HG03039 (cell line): ENCODE results near the gene RFNG.

ENCODE experiments used
- ATAC-seq: cut with Tn5 transposase; IDR thresholded peaks from one replicate; pipeline ENCODE4 v1.9.1; 2021; ENCODE audit warnings: mild to moderate bottlenecking, moderate library complexity; ENCODE audit not compliant: unreplicated experiment

Gene RFNG

DNA sequence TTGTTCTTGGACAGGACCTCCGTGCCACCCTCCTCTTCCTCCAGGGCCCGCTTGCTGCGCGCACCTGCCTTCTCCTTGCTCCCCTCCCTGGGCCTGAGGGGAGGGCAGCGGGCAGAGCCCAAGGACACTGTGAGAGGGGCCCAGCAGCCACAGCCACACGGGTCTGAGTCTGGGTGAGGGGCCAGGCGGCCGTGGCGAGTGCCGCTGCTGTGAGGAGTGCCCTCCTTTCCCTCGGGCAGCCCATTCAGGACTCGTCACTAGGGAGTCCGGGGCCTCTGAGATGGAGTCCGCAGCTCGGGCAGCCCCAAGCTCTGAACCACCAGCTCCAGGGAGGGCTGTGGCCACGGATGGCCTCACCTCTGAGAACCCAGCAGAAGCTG lies 8.4 kb upstream of the RFNG start:
- no peak for ATAC-seq

DNA sequence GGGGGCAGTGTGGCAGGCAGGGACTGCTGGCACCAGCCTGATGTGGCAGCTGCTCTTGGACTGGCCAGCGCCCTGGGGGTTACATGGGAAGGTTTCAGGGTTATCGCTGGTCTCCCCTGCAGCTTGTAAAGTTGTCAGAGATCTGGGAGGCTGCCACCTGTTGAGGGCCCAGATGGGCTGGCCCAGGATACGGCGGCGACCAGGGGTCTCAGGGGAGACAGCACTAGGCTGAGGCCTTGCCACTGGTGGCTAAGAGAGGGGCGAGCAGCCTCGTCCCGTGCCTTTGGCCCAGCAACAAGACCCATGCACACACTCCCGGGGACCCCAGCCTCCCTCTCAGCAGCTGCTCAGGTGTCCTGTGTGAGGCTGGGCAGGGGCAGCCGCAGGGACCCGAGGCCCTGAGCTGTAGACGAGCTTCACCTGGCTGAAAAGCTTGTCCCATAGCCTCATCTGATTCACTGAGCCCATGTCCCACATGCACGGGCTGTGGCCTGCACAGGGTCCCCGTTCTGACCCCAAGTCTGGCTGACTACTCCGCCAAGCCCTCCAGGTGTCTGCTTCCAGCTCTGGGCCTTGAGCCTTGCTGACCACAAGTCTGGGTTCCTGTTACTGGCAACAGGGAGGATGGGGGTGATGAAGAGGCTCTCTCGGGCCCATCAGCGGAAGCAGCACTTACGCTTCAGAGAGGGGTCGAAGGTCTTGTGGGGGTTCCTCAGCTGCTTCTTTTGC lies 7.8 kb upstream of the RFNG start:
- no peak for ATAC-seq

DNA sequence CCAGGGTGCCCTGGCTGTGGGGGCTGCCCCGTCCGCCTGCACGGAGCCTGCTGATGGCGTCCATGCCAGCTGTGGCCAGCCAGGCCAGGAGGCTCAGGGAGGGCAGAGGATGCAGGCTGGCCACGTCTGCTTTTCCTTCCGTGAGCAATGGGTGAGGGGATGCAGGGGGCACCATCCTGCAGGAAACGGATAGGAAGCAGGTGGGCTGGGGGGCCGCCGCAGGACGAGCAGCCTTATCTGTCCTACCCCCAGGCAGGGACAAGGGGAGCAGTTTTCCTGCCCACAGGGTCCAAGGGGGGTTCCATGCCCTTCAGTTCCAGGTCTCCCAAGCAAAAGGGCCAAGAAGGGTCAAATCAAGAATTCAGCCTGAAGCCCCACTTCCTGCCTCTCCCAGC lies 7.2 kb upstream of the RFNG start:
- no peak for ATAC-seq

DNA sequence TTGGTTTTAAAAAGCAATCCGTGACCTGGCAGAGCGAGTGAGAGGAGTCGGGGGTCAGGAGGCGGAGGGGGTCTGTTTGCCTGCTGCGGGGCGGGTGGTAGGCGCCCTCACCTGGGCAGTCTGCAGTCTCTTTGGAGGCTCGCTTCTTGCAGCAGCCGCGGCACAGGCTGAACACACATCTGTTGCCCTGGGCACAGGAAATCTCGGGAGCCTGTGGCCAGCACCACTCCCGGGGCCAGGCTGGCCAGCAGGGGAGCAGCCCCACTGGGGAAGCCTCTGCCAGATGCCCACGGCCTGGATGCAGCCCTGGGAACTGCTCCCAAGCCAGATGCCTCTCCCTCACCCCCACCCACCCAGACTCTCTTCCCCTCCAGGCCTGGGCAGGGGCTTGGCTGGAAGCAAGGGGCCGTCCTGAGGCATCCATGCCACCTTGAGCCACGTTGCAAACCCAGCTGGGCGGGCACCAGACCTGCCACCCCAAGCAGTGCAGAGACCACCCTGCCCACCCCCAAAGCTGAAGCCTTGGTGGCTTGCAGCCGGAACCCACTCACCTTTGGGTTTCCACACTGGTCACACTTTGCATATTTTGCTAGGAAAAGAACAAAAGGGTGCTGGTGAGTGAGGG lies 6.7 kb upstream of the RFNG start:
- ATAC-seq: no peak

DNA sequence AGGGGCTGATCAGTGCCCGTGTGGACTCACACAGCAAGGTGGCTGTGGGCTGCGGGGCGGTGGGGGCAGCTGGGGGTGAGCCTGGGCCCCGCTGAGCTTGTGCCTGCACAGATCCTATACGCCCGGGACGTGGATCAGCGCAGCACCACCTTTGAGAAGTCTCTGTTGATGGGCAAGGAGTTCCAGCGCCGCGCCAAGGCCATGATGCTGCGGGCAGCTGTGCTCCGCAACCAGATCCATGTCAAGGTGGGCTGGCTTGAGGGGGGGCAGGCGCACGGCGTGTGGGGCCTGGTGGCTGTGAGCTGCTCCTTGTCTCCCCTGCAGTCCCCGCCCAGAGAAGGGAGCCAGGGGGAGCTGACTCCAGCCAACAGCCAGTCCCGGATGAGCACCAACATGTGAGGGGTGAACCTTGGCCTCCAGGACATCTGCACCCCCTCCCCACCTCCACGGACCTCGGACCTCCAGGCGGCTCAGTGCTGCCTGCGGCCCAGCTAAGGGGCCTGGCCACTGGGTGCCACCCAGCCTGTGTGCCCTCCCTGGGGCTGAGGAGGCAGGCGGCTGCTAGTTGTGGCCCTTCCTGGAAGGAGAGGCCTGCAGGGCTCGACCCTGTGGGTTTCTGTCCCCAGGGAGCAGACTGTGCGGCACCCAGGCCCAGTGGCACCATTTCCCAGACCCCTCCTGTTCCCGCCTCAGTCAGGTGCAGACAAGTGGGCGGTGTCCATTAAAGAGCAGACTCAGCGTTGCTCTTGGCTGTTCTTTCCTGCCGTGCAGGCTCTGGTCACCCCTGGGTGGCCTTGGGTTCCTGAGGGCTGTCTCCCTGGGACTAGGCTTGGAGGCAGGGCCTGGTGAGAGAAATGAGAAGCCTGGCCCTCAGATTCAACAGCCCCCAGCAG lies 5.4 kb upstream of the RFNG start:
- ATAC-seq: no peak

DNA sequence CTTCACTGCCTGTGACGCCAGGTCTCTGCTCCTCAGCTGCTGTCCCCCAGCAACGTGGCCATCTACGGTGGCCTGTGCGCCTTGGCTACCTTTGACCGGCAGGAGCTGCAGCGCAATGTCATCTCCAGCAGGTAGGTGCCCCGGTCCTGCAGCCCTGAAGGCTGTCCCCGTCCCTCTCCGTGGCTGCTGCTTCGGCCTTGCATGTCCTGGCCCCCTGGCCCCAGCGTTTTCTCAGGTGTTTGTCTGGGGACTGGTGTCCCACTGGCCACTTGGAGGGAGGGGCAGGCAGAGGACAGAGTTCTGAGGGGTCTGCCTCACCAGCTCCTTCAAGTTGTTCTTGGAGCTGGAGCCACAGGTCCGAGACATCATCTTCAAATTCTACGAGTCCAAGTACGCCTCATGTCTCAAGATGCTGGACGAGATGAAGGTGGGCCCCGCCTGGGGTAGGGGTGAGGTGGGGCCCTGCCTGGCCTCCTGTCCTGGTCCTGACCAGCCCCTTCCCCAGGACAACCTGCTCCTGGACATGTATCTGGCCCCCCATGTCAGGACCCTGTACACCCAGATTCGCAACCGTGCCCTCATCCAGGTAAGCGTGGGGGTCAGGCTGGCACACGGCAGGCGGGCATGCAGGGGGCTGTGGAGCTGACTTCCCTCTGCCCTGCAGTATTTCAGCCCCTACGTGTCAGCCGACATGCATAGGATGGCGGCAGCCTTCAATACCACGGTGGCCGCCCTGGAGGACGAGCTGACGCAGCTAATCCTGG lies 4.5 kb upstream of the RFNG start:
- ATAC-seq: no peak

DNA sequence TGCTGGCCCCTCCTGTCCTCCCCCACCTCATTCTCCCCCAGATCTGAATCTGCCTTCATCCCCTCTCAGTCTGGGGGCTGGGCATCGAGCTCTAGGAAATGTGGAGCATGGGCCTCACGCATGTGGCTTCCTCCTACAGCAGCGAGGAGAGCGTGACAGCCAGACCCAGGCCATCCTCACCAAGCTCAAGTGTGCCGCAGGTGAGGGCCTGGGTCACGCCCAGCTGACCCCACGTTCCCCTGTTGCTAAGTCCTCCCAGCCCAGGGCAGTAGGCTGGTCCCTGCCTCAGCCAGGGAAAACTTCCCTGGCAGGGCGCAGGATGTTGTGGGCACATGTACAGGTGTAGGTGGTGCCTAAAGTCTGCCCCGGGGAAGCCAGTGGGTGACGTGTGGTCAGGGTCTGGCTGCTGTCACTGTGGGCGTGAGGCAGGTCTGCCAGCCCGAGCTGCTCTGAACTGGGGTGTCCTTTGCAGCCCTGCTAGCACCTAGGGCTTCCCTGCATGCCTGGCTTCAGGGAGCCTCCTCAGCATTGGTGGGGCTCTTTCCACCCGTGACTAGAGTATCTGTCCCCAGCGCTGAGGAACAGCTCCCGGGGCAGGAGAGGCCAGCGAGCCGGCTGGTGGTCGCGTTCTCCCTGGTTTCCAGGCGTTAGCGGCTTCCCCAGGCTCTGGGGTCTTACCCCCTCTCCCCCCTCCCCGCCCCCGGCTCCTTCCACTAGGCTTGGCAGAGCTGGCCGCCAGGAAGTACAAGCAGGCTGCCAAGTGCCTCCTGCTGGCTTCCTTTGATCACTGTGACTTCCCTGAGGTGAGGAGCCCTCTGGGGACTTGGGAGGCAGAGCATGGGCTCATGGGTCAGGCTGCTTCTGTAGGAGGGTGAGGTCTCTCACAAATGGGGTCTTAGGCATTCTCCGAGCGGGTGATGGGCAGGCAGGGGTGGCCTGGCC lies 3.7 kb upstream of the RFNG start:
- ATAC-seq: no peak

DNA sequence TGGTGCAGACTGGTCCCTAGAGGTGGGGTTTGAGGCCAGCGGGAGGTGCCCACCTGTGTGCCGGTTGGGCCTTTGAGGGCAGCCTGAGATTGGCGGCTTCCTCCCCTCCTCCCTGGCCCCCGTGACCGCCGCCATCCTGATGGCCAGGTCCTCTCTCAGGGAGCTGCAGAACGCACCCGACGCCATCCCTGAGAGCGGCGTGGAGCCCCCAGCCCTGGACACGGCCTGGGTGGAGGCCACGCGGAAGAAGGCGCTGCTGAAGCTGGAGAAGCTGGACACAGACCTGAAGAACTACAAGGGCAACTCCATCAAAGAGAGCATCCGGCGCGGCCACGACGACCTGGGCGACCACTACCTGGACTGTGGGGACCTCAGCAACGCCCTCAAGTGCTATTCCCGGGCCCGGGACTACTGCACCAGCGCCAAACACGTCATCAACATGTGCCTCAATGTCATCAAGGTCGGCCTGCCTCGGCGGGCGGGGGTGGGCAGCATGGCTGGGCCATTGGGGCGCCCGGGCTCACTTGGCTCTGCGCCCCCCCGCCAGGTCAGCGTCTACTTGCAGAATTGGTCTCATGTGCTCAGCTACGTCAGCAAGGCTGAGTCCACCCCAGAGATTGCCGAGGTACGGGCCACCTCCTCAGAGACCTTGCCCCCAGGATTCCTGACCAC lies 2.9 kb upstream of the RFNG start:
- ATAC-seq: no peak

DNA sequence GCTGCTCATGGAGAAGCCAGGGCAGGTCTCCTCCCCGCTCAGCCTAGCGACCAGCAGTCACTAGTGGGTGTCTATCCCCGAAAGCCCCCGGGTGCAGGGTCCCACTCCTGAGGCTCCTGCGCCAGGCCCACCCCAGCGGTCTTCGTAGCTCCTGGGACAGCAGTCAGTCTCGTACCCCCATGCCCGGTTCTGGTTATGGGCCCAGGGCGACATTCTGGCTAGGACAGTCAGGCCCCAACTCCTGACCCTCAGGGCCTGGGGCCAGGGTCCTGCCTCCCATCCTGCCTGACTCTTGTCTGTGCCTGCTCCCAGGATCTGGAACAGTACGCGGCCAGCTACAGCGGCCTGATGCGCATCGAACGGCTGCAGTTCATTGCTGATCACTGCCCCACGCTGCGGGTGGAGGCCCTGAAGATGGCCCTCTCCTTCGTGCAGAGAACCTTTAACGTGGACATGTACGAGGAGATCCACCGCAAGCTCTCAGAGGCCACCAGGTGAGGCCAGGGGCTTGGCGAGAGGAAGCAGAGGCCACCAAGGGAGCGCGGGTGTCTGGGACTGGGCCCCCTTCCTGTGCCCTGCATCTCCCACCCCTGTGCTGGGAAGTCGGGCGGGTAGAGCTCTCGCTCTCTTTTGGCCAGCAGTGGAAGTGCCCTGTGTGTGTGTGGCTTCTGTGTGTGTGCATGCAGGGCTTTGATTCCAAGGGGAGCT lies 2.1 kb upstream of the RFNG start:
- no peak for ATAC-seq

DNA sequence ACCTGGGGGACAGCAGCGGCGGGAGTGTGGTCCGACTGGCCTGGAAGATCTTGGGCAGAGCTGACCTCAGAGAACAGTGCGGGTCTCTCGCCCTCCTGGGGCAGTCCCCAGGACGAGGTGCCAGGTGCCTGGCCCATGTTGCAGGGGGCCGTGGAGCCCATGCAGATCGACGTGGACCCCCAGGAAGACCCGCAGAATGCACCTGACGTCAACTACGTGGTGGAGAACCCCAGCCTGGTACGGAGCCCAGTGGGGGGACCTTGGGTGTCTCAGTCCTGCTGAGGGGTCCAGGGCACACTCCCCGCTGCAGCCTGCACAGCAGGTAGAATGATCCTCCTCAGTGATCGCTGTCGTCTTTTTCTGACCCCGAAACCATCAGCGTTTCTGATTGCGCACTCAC lies 1.5 kb upstream of the RFNG start:
- ATAC-seq: no peak

DNA sequence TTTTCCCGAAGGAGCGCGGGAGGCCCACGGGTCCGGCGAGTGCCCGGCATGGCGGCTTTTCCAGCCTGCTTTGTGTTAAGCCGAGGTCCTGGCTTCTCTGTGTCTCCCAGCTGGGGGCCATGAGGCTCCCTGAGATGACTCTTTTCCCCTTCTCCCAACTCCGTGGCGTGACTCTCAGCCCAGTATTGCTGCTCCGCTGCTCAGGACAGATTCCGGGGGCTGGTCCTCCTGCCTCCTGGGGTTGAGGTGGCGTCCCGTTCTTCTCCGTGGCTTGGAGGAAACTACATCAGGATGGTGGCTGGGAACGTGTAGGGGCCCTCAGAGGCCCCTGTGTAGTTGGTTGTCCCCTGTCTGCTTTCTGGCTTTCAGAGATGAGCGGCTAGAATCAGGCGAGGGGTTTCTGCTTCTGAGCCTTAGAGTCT lies 1.0 kb upstream of the RFNG start:
- no peak for ATAC-seq

DNA sequence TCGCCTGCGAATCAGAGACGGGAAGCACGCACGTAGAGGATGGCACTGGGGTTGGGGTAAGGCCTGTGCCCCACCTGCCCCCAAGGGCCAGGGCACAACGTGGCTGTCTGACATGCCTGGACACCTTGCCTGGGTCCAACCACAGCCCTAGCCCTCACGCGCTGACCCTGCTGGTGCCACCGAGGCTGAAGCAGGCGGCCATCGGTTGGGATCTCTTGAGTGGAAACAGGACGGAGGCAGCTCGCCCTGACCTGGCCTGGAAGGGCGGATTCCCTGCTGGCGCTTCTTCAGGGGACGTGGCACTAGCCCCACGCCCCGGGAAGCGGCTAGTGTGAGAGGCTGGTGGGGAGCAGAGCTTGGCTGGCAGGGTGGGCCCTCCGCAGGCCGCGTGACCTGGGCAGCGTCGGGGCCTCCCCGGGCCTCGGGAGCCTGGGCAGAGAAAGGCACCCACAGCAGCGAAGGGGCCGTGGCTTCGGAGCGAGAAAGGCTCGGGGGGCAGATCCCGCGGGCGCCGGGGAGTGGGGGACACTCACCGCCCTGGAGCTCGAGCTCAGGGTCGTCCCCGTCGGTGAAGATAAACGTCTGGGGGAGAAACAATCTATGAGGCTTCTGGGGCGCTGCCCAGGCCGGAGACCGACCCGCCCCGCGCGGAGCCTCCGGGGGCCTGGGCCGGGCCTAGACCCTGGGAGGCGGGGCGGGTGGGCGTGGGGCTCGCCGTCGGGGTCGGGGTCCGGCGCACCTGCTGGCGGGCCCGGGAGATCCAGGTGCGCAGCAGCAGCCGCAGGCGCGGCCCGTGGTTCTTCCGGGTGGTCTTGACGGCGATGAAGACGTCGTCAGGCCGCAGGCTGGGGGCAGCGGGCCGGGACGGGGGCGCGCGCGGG lies 610 bp downstream of the RFNG start:
- no peak for ATAC-seq

DNA sequence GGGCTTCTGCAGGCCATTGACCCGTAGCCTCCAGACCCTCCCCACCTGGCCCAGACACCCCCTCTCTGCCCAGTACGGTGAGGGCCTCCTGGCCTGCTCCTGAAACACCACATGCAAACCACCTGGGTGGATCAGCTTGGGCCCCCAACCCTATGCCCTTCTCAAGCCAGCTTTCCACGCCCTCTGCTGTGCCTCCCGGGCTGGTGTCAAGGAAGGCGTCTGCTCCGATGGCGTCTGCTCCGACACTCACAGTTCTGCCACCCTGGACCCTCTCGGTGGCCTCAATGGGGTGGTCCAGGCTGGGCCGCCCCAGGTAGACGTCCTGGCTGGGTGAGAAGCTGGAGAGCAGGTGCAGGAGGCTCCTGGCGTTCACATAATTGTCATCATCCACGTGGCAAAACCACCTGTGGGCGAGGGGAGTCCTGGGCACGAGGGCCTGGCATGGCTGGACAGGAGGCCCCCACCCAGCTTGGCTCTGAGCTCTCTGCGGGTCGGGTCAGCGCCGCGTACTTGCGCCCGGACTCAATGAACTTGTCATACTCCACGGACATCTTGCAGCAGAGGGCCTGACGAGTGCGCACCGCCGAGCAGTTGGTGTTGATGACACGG lies 1.4 kb downstream of the RFNG start:
- ATAC-seq: no peak

DNA sequence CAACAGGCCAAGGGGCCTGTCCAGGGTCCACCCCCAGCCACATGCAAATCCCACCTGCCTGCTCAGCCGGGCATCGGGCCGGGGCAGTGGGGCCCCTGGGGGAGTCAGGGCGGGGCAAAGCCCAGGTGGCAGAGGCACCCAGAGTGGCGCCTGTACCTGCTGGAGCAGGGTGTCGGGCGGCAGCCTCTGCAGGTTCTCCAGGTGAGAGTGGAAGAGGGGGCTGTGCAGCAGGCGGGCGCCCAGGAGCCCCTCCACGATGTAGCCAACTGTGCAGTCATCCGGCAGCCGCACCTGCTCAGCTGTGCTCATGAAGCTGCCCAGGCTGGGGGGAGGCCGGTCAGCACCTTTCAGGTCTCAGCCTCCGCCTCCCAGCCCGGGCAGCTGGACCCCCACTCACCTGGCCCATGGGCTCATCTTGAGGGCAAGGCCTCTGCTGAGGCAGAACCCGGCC lies 2.1 kb downstream of the RFNG start:
- ATAC-seq: no peak

DNA sequence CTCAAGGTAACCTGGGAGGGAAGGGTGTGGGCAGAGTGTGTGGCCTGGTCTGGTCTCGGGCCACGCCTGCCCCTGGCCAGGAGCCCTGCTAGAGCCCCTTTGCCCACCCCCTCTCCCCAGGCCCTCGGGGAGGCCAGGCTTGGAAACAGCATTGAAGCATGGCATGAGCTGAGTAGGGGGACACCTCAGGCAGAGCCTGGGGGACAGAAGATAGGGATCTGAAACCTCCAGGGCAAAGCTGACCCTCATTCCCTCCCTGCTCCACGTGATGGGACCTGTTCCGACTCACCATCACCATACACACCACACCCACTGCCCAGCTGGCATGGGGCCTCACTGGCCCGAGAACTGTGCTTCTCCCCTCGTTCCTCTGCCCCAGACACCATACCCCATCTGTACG lies 2.5 kb downstream of the RFNG start:
- no peak for ATAC-seq

DNA sequence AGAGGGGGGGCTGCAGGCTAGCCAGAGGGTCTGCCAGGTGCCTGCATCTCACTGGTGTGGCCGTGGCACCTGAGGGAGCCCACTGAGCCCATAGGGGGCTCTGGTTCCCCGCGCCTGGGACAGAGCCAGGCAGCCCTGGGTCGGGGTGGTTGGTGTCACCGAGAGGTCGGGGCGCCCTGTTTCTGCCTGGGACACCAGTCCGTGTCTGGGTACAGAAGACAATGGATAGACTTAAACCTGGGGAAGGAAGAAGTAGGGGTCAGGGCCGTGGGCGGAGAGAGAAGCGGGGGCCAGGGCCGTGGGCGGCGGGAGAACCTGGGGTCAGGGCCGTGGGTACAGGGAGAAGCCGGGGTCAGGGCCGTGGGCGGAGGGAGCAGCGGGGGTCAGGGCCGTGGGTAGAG lies 3.0 kb downstream of the RFNG start:
- ATAC-seq: no peak

DNA sequence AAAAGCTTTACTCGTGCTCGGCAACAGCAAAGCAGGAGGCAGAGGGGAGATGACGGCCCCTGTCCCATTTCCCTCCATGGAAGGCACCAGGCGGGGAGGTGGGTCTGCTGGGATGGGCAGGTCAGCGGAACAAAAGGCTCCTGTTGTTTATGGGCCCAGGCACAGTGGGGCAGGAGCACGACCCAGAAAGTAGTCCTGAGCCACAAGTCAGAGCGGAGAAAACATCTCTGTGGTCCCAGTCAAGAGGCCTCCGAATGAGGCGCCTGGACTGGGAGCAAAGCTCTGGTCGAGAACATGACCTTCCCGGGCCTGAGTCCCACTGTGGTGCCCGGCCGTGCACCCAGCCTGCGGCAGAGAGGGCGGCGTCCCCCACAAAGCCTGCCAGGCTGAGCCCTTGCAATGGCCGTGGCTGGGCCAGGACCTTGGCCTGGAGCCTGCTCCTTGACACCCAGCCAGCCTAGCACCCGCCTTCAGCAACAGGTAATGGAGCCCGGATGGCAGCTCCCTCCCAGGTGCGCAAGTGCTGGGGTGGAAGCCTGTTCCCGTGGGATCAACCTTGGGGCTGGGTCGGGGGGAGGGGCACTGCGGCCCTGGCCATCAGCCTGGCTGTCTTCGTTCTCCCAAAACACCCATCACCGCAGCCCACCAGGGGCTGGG lies 3.6 kb downstream of the RFNG start:
- ATAC-seq: no peak
